Measurements from ENCODE around the gene HIPK2.
"Not testable (repeated sequence)": the region's sequence is repeated elsewhere in the genome, so short reads cannot be mapped to it uniquely, and the experiment has no call there.

The HIPK2 gene

GRCh38 chr7:139692723-139693122 lies 85.1 kb downstream of the HIPK2 start:
- ATAC-seq: no peak

- ATAC-seq: no peak
Measured at GRCh38 chr7:139691253-139691781, 86.5 kb downstream of the HIPK2 start.

- ATAC-seq: no peak
Measured at GRCh38 chr7:139687980-139688632, 89.7 kb downstream of the HIPK2 start.

GRCh38 chr7:139687211-139687954 lies 90.4 kb downstream of the HIPK2 start:
- no peak for ATAC-seq

GRCh38 chr7:139683137-139683921 lies 94.5 kb downstream of the HIPK2 start:
- no peak for ATAC-seq

- ATAC-seq: peak; percentile 62 to 66
Measured at GRCh38 chr7:139682136-139683013, 95.4 kb downstream of the HIPK2 start.

GRCh38 chr7:139681812-139682135 lies 96.0 kb downstream of the HIPK2 start:
- no peak for ATAC-seq

GRCh38 chr7:139681463-139681755 lies 96.4 kb downstream of the HIPK2 start:
- no peak for ATAC-seq

GRCh38 chr7:139680676-139681462 lies 96.9 kb downstream of the HIPK2 start:
- peak; percentile 83 to 86 for ATAC-seq

- no peak for ATAC-seq
Measured at GRCh38 chr7:139679731-139680594, 97.8 kb downstream of the HIPK2 start.

- no peak for ATAC-seq
Measured at GRCh38 chr7:139676390-139676789, 101.4 kb downstream of the HIPK2 start.

GRCh38 chr7:139675127-139676125 lies 102.4 kb downstream of the HIPK2 start:
- peak; percentile 44 to 54 for ATAC-seq

- ATAC-seq: no peak
Measured at GRCh38 chr7:139674752-139675126, 103.1 kb downstream of the HIPK2 start.

GRCh38 chr7:139674341-139674740 lies 103.5 kb downstream of the HIPK2 start:
- no peak for ATAC-seq

- ATAC-seq: no peak
Measured at GRCh38 chr7:139673762-139674161, 104.0 kb downstream of the HIPK2 start.

GRCh38 chr7:139673230-139673629 lies 104.6 kb downstream of the HIPK2 start:
- ATAC-seq: peak; percentile 67 to 68

- no peak for ATAC-seq
Measured at GRCh38 chr7:139671967-139672366, 105.8 kb downstream of the HIPK2 start.

GRCh38 chr7:139670662-139671061 lies 107.1 kb downstream of the HIPK2 start:
- not testable (repeated sequence) for ATAC-seq
